K562 (cell line): Measurements from ENCODE around the gene ZNF563. TPM values are rescaled to one million over a fixed set of nuclear protein-coding genes. Genes with fewer than 3 reads are reported as not detected.

Experiments used
- ATAC-seq: fragments of 200-7000 bp; cut with Tn5 transposase; 3 replicates; pipeline ENCODE4 v1.9.1; 2020; ENCODE audit warnings: moderate library complexity
- BruUV-seq: library from RNA; stranded (reverse); fragments of 400-500 nt; replicated peaks from 2 replicates; lab custom pipeline; 2021; lab: Mats Ljungman, UMichigan
- CTCF ChIA-PET: fragments of 300-600 bp; formaldehyde crosslinking; extraction: SDS; loops from one replicate; lab custom pipeline; 2021; ENCODE audit warnings: low intra/inter-chr PET ratio; lab: Yijun Ruan, JAX
- POLR2A ChIA-PET: fragments of 300-600, 350-650 bp; sonication (Branson Sonifier 250); formaldehyde crosslinking; extraction: SDS; loops from one replicate; lab custom pipeline; 2021; ENCODE audit warnings: antibody characterized with exemption, inconsistent platforms; lab: Yijun Ruan, JAX
- DNase-seq, 4 experiments: peaks; one replicate each; pipeline versions ENCODE4 v3.0.0 to v3.0.0-alpha.2; 2011 to 2018; ENCODE audit warnings: low spot score in 3 of 4, mixed read lengths in 3 of 4; ENCODE audit errors: extremely low read depth in 1 of 4
- FAIRE-seq: peaks from 2 replicates; lab custom pipeline; 2011; peaks lifted over from hg19 to GRCh38; lab: Jason Lieb, UNC
- H2AFZ ChIP-seq: 2 replicates; pipeline ENCODE4 v1.6.0; 2011; ENCODE audit warnings: low read depth, low read length, control low read depth, inconsistent platforms
- H3K27ac ChIP-seq: fragments of 200-600 bp; 3 replicates; pipeline ENCODE4 v1.8.0; 2011; ENCODE audit warnings: low read depth, mild to moderate bottlenecking, control low read depth, inconsistent platforms, low read length, moderate library complexity, mixed read lengths; ENCODE audit errors: extremely low read depth
- H3K27me3 ChIP-seq, 2 experiments: fragments of 300-600 bp in 1 of 2; 2 replicates in 1 of 2; 3 replicates in 1 of 2; pipeline versions ENCODE4 v1.6.0 to v1.8.0; 2011; ENCODE audit warnings: inconsistent platforms in 2 of 2, low read length in 2 of 2, mild to moderate bottlenecking in 1 of 2, mixed read lengths in 1 of 2, moderate library complexity in 1 of 2; ENCODE audit not compliant: control insufficient read depth in 2 of 2, insufficient read depth in 2 of 2
- H3K36me3 ChIP-seq: fragments of 300-600 bp; 3 replicates; pipeline ENCODE4 v1.8.0; 2011; ENCODE audit warnings: mild to moderate bottlenecking, low read length, inconsistent platforms; ENCODE audit not compliant: control insufficient read depth, insufficient read depth
- H3K4me1 ChIP-seq, 2 experiments: fragments of 200-600 bp in 1 of 2; replicated peaks in 1 of 2; 2 replicates in 1 of 2; 3 replicates in 1 of 2; pipeline versions ENCODE4 v1.5.1 to v1.8.0; 2011; ENCODE audit warnings: inconsistent platforms in 2 of 2, low read length in 2 of 2, mild to moderate bottlenecking in 1 of 2, mixed read lengths in 1 of 2, moderate library complexity in 1 of 2; ENCODE audit not compliant: control insufficient read depth in 2 of 2, insufficient read depth in 2 of 2
- H3K4me2 ChIP-seq: 2 replicates; pipeline ENCODE4 v1.6.1; 2011; ENCODE audit warnings: low read length, control low read depth, inconsistent platforms, mixed read lengths; ENCODE audit not compliant: insufficient read depth
- H3K4me3 ChIP-seq: fragments of 200-600 bp; sonication (generic), shearing (Covaris generic); 2 replicates; pipeline ENCODE4 v1.5.1; 2016; ENCODE audit warnings: control low read depth, inconsistent platforms
- H3K79me2 ChIP-seq: fragments of 200-600 bp; 3 replicates; pipeline ENCODE4 v1.8.0; 2011; ENCODE audit warnings: low read length, inconsistent platforms; ENCODE audit not compliant: control insufficient read depth, insufficient read depth
- H3K9ac ChIP-seq, 2 experiments: 2 replicates each; pipeline versions ENCODE4 v1.6.0 to v1.6.1; 2011; ENCODE audit warnings: low read depth in 2 of 2, low read length in 2 of 2, control low read depth in 1 of 2, inconsistent platforms in 1 of 2, mild to moderate bottlenecking in 1 of 2, mixed read lengths in 1 of 2; ENCODE audit not compliant: insufficient read depth in 1 of 2
- H3K9me1 ChIP-seq: one replicate; pipeline ENCODE4 v1.6.0; 2011; ENCODE audit warnings: inconsistent platforms, mild to moderate bottlenecking, low read length, moderate library complexity; ENCODE audit not compliant: control insufficient read depth, insufficient read depth
- H3K9me3 ChIP-seq: replicated peaks from 2 replicates; pipeline ENCODE4 v1.5.1; 2011; ENCODE audit warnings: low read depth, low read length, inconsistent platforms; ENCODE audit not compliant: control insufficient read depth, insufficient read depth
- H4K20me1 ChIP-seq: replicated peaks from 2 replicates; pipeline ENCODE4 v1.6.1; 2011; ENCODE audit warnings: low read length, inconsistent platforms, mixed read lengths; ENCODE audit not compliant: control insufficient read depth, insufficient read depth
- CTCF ChIP-seq, 3 experiments: IDR thresholded peaks in 2 of 3; conservative IDR thresholded peaks in 1 of 3; 2 replicates each; pipeline ENCODE4 v1.5.1; 2011 to 2012; ENCODE audit warnings: low read length in 3 of 3, mild to moderate bottlenecking in 3 of 3, control low read depth in 2 of 3, improper control_type of control experiment in 1 of 3, inconsistent platforms in 1 of 3, low read depth in 1 of 3, mixed read lengths in 1 of 3, moderate library complexity in 1 of 3; ENCODE audit not compliant: insufficient read depth in 2 of 3
- PKNOX1 ChIP-seq: fragments of 450-650 bp; IDR thresholded peaks from 2 replicates; pipeline ENCODE4 v1.6.1; 2016
- PTBP1 ChIP-seq: fragments of 200-400 bp; formaldehyde crosslinking; IDR thresholded peaks from 2 replicates; pipeline ENCODE4 v1.6.1; 2017; ENCODE audit warnings: low read depth, low read length
- ZC3H11A ChIP-seq: IDR thresholded peaks from 2 replicates; pipeline ENCODE4 v1.6.1; 2012; ENCODE audit warnings: low read depth, low read length, improper control_type of control experiment
- ZNF165 ChIP-seq: fragments of 250-450 bp; sonication (Bioruptor Pico); IDR thresholded peaks from 2 replicates; pipeline ENCODE4 v1.4.0; 2020; ENCODE audit warnings: borderline replicate concordance
- ZNF274 ChIP-seq: IDR thresholded peaks from 2 replicates; pipeline ENCODE4 v1.6.1; 2011; ENCODE audit warnings: low read depth, mild to moderate bottlenecking, low read length, moderate library complexity, borderline replicate concordance
- ZNF75A ChIP-seq: fragments of 450-650 bp; formaldehyde crosslinking; IDR thresholded peaks from 2 replicates; pipeline ENCODE4 v1.4.0; 2020; ENCODE audit warnings: mild to moderate bottlenecking
- WGBS: fragments of 100-300 bp; shearing (Covaris generic); methylation state at CpG from one replicate; pipeline ENCODE4 v1.1.6; 2016; ENCODE audit warnings: low coverage, mixed read lengths; ENCODE audit not compliant: insufficient coverage; ENCODE audit errors: missing lambda C conversion rate; 5-methylcytosine and 5-hydroxymethylcytosine counted together
- in situ Hi-C: fragments of 300-500 bp; cut with MboI; formaldehyde crosslinking; loops from 4 replicates; pipeline ENCODE4 v1.15.0; 2018; ENCODE audit warnings: inconsistent platforms, mixed read lengths
- intact Hi-C: fragments of 100-400 bp; cut with micrococcal nuclease; formaldehyde crosslinking; loops from 2 replicates; pipeline ENCODE4 v1.14.2; 2022
- polyA plus RNA-seq, 8 experiments: library from polyadenylated mRNA; depleted of rRNA in 4 of 8; stranded (reverse) in 5 of 8; unstranded in 3 of 8; fragments of >200 nt; fragmentation: Nextera tagmentation in 2 of 8; fragmentation: Illumina TruSeq in 1 of 8; extraction: Ambion mirVana in 2 of 8; extraction: Trizol in 1 of 8; gene quantifications; 2 replicates each; pipeline versions ENCODE4 v1.2.1 to v1.2.3, GENCODE V29; 2011 to 2014; ENCODE audit warnings: inconsistent platforms in 1 of 8, missing spikeins in 1 of 8
- total RNA-seq, 7 experiments: library from RNA; depleted of rRNA in 6 of 7; stranded (reverse); fragments of >200 nt in 6 of 7; fragmentation: Illumina TruSeq in 2 of 7; extraction: Trizol in 2 of 7; gene quantifications; 2 replicates each; pipeline versions ENCODE4 v1.2.1 to v1.2.3, GENCODE V29; 2011 to 2021; ENCODE audit warnings: low replicate concordance in 1 of 7

Gene ZNF563
- total and polyA plus RNA-seq, 9 of the 15 experiments (the other 6 are each of a cell fraction or from before 2014, with no cell fraction given) = 0.37 to 2.9 (median 0.74) TPM

- Histone ChIP-seq H3K79me2 (no peaks in the 10 kb centered on the region), H3K4me3 (no peak overlapping the region), H3K9me1 (no peaks in the 10 kb centered on the region)
- in situ Hi-C loops (no loop called here), intact Hi-C loops (loop anchor here (10.0 kb wide), 1 partner anchor 105 kb away; the partner anchor contains the start of gene ZNF709)
- POLR2A ChIA-PET = no interaction called here
- BruUV-seq = no TSS peak
- TF ChIP-seq ZNF75A (CRISPR knock-in tag) = peak; percentile 85
- TF ChIP-seq ZNF274 = peak; percentile 72; the same call in 1 of the 2 replicates
- no peak for TF ChIP-seq PKNOX1
- TF ChIP-seq PTBP1 = no peak
- TF ChIP-seq ZC3H11A = no peak
- no peak for TF ChIP-seq ZNF165 (CRISPR knock-in tag)
- TF ChIP-seq CTCF (IDR thresholded peaks at IDR 0.05 in 2 of 3, conservative IDR thresholded peaks at IDR 0.05 in 1 of 3; ENCODE audit: insufficient read depth in 2 of 3, low read depth in 1 of 3, low read length in 3 of 3) = no peak
- TF ChIP-seq, all 486 proteins: peak for 2
- FAIRE-seq (no peak), DNase-seq (no peak), ATAC-seq (no peak)
- H3K27ac ChIP-seq = no peak overlapping the region
- H4K20me1 ChIP-seq = no peaks in the 10 kb centered on the region
- H2AFZ ChIP-seq = no peak overlapping the region
- peaks cover 7% of the 10 kb centered on the region for H3K9me3 ChIP-seq
- H3K36me3 ChIP-seq = no peaks in the 10 kb centered on the region
- WGBS = 14% methylated on average over 5 of the region's 5 CpGs
- no peaks in the 10 kb centered on the region for H3K4me1 ChIP-seq
- H3K27me3 ChIP-seq = no peaks in the 10 kb centered on the region
- H3K9ac ChIP-seq = no peak overlapping the region
- no peak overlapping the region for H3K4me2 ChIP-seq
- CTCF ChIA-PET = no interaction called here
These were observed 46.5 kb upstream of the ZNF563 start for GRCh38 chr19:12379732-12380443.
